HG03159 (cell line): Measurements from ENCODE around the gene SLC24A5.
A peak's percentile ranks its signal among the peaks of the same experiment; 100 is the strongest.

Experiments used
- ATAC-seq: cut with Tn5 transposase; IDR thresholded peaks from one replicate; pipeline ENCODE4 v1.9.1; 2021; ENCODE audit warnings: mild to moderate bottlenecking, moderate library complexity; ENCODE audit not compliant: unreplicated experiment

SLC24A5 gene

GRCh38 chr15:48109856-48110531 is 10.8 kb upstream of the SLC24A5 start:
- ATAC-seq = no peak

GRCh38 chr15:48112242-48112641 is 8.5 kb upstream of the SLC24A5 start:
- ATAC-seq = no peak

- ATAC-seq = no peak
Measured at GRCh38 chr15:48119277-48119676, 1.5 kb upstream of the SLC24A5 start.

- no peak for ATAC-seq
Measured at GRCh38 chr15:48121849-48122248, 1.1 kb downstream of the SLC24A5 start.

GRCh38 chr15:48126667-48127355 is 6.0 kb downstream of the SLC24A5 start:
- no peak for ATAC-seq

- ATAC-seq = no peak
Measured at GRCh38 chr15:48131324-48131723, 10.5 kb downstream of the SLC24A5 start.

- ATAC-seq = no peak
Measured at GRCh38 chr15:48132874-48133273, 12.1 kb downstream of the SLC24A5 start.

- ATAC-seq = no peak
Measured at GRCh38 chr15:48143856-48144255, 23.1 kb downstream of the SLC24A5 start.

- no peak for ATAC-seq
Measured at GRCh38 chr15:48144889-48145288, 24.1 kb downstream of the SLC24A5 start.

- ATAC-seq = no peak
Measured at GRCh38 chr15:48145923-48146322, 25.1 kb downstream of the SLC24A5 start.

- ATAC-seq = no peak
Measured at GRCh38 chr15:48147358-48147757, 26.6 kb downstream of the SLC24A5 start.

GRCh38 chr15:48149858-48150257 is 29.1 kb downstream of the SLC24A5 start:
- ATAC-seq = no peak

- ATAC-seq = no peak
Measured at GRCh38 chr15:48153526-48153925, 32.7 kb downstream of the SLC24A5 start.

- ATAC-seq = no peak
Measured at GRCh38 chr15:48168616-48169015, 47.8 kb downstream of the SLC24A5 start.

- ATAC-seq = no peak
Measured at GRCh38 chr15:48170981-48171380, 50.2 kb downstream of the SLC24A5 start.

GRCh38 chr15:48175126-48175525 is 54.3 kb downstream of the SLC24A5 start:
- no peak for ATAC-seq

- ATAC-seq = no peak
Measured at GRCh38 chr15:48176112-48176511, 55.3 kb downstream of the SLC24A5 start.

GRCh38 chr15:48176957-48177356 is 56.2 kb downstream of the SLC24A5 start:
- no peak for ATAC-seq

- peak; percentile 69 for ATAC-seq
Measured at GRCh38 chr15:48177383-48177765, 56.6 kb downstream of the SLC24A5 start.

GRCh38 chr15:48177766-48178647 is 57.2 kb downstream of the SLC24A5 start, which contains the start of gene MYEF2:
TSS of gene MYEF2 (minus strand) at chr15:48178295. CDS start at chr15:48178237, 58 bp downstream.
- ATAC-seq = peak; percentile 77

GRCh38 chr15:48178648-48178931 is 57.8 kb downstream of the SLC24A5 start:
- ATAC-seq = no peak

GRCh38 chr15:48182749-48183148 is 62.0 kb downstream of the SLC24A5 start:
- no peak for ATAC-seq
